ENCODE results near the gene RABL2B.

Gene RABL2B

DNA sequence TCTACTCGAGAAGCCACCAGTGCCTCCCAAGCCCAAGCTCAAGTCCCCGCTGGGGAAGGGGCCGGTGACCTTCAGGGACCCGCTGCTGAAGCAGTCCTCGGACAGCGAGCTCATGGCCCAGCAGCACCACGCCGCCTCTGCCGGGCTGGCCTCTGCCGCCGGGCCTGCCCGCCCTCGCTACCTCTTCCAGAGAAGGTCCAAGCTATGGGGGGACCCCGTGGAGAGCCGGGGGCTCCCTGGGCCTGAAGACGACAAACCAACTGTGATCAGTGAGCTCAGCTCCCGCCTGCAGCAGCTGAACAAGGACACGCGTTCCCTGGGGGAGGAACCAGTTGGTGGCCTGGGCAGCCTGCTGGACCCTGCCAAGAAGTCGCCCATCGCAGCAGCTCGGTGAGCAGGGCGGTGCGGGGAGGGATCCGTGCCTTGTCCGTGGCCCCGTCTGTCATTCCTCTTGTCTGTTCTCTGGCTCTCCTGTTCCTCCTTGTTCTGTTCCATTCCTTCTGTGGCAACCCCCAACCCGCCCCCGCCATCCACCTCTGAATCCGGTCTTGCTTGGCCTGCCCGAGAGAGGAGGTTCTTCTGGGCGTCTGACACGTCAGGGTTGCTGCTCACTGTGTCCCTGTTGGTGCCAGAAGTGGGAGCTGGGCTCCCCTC, 61.3 kb downstream of the RABL2B start:
- no peak for DNase-seq

- DNase-seq = no peak
These were observed 62.1 kb downstream of the RABL2B start for GRCh38 chr22:50721257-50721844.

GRCh38 chr22:50720301-50721256, 62.9 kb downstream of the RABL2B start:
- DNase-seq = no peak

GRCh38 chr22:50719814-50720300, 63.6 kb downstream of the RABL2B start:
- DNase-seq = no peak

- DNase-seq = no peak
These were observed 65.1 kb downstream of the RABL2B start for GRCh38 chr22:50718352-50718709.

- DNase-seq = no peak
These were observed 65.6 kb downstream of the RABL2B start for GRCh38 chr22:50717709-50718351.

Data from activated gamma-delta T cell (primary cell).